Left cardiac atrium (tissue), 4 donors: ENCODE results near the gene PBX2. TPM values are rescaled to one million over a fixed set of nuclear protein-coding genes. Genes with fewer than 3 reads are reported as not detected.

Experiments
- ATAC-seq, 2 donors: fragments of 200-7000 bp; cut with Tn5 transposase; one replicate each; pipeline ENCODE4 v1.9.1; 2020; ENCODE audit warnings: mild to moderate bottlenecking in 2 of 2, moderate library complexity in 2 of 2
- DNase-seq: peaks from one replicate; pipeline ENCODE4 v3.0.0-alpha.2; 2020
- intact Hi-C, 2 donors: fragments of 100-400 bp; cut with DNase I; formaldehyde crosslinking; loops; one replicate each; pipeline versions ENCODE4 v1.14.1 to v1.15.1; 2022 to 2023
- total RNA-seq, 2 donors: library from RNA; stranded (reverse); fragmentation: NEBNext Ultra II Directional; extraction: Animal tissue kit (Norgen Biotek cat#: 25700); gene quantifications; one replicate each; pipeline ENCODE4 v1.2.1, GENCODE V29; 2021
- donor health status: DM: no; HTN: yes; CAD: no.
- donor health status: DM: no; HTN: yes; CAD: no; lungs with severe emphysema.
- donor health status: DM: yes; HTN: yes; CAD: no.
- donor health status: Dilated cardiomyopathy.

Gene PBX2
- total RNA-seq, 2 donors from 2014 or later = 43.7 to 47.7 TPM

- ATAC-seq = peak; percentile 13 to 22
- no peak for DNase-seq
- intact Hi-C loops = no loop called here
These were observed 12.7 kb downstream of the PBX2 start for GRCh38 chr6:32177183-32177787.

GRCh38 chr6:32176476-32177182 is 13.4 kb downstream of the PBX2 start:
- intact Hi-C loops = no loop called here
- DNase-seq (no peak), ATAC-seq (peak in 1 of 2 donors; percentile 1)

GRCh38 chr6:32175711-32176475 is 14.1 kb downstream of the PBX2 start, which contains the start of gene AGPAT1:
Gene AGPAT1 (minus strand): TSS chr6:32176084. CDS start chr6:32171496, 4,588 bp downstream.
- ATAC-seq (peak; percentile 73 to 78), DNase-seq (peak; percentile 97)
- intact Hi-C loops = no loop called here

GRCh38 chr6:32175322-32175710 is 14.7 kb downstream of the PBX2 start:
- DNase-seq (no peak), ATAC-seq (no peak)
- intact Hi-C loops = no loop called here

GRCh38 chr6:32174416-32174815 is 15.6 kb downstream of the PBX2 start:
- intact Hi-C loops = no loop called here
- no peak for ATAC-seq
- no peak for DNase-seq

GRCh38 chr6:32173051-32173727 is 16.8 kb downstream of the PBX2 start:
- DNase-seq = no peak
- no peak for ATAC-seq
- intact Hi-C loops = no loop called here

- intact Hi-C loops = no loop called here
- ATAC-seq (no peak), DNase-seq (no peak)
These were observed 18.8 kb downstream of the PBX2 start for GRCh38 chr6:32171234-32171633.

- ATAC-seq (no peak), DNase-seq (no peak)
- intact Hi-C loops = no loop called here
These were observed 19.7 kb downstream of the PBX2 start for GRCh38 chr6:32170294-32170693.

GRCh38 chr6:32168807-32169591 is 21.0 kb downstream of the PBX2 start:
- ATAC-seq (peak in 1 of 2 donors; percentile 21), DNase-seq (no peak)
- intact Hi-C loops = no loop called here

- DNase-seq (no peak), ATAC-seq (no peak)
- intact Hi-C loops = no loop called here
These were observed 21.7 kb downstream of the PBX2 start for GRCh38 chr6:32168350-32168749.

GRCh38 chr6:32167761-32168262 is 22.2 kb downstream of the PBX2 start:
- DNase-seq (no peak), ATAC-seq (no peak)
- intact Hi-C loops = no loop called here

- intact Hi-C loops = no loop called here
- ATAC-seq (no peak), DNase-seq (no peak)
These were observed 22.7 kb downstream of the PBX2 start for GRCh38 chr6:32167154-32167760.

- DNase-seq (no peak), ATAC-seq (no peak)
- intact Hi-C loops = no loop called here
These were observed 23.5 kb downstream of the PBX2 start for GRCh38 chr6:32166411-32167061.

GRCh38 chr6:32164295-32164694 is 25.7 kb downstream of the PBX2 start, which contains the start of gene EGFL8:
Gene EGFL8 (plus strand): TSS chr6:32164595. CDS start chr6:32166166, 1,571 bp downstream.
- intact Hi-C loops = no loop called here
- ATAC-seq (no peak), DNase-seq (no peak)

- no peak for DNase-seq
- intact Hi-C loops = no loop called here
These were observed 26.3 kb downstream of the PBX2 start for GRCh38 chr6:32163559-32164258.

GRCh38 chr6:32158052-32158451 is 31.9 kb downstream of the PBX2 start:
- intact Hi-C loops = no loop called here
- DNase-seq = no peak
- ATAC-seq = no peak

More at GRCh38 chr6:32163559-32164258, 26.3 kb downstream of the PBX2 start:
- ATAC-seq = peak; percentile 14 to 44

- ATAC-seq (no peak), DNase-seq (no peak)
- intact Hi-C loops = no loop called here
These were observed 33.1 kb downstream of the PBX2 start for GRCh38 chr6:32156891-32157290.
